Right lobe of liver (tissue), 6 donors: ENCODE data around the gene HCN2. TPM values are rescaled to one million over a fixed set of nuclear protein-coding genes. Genes with fewer than 3 reads are reported as not detected.
"Not testable (repeated sequence)": the region's sequence is repeated elsewhere in the genome, so short reads cannot be mapped to it uniquely, and the experiment has no call there.

ENCODE experiments used
- ATAC-seq, 4 donors: fragments of 200-7000 bp; cut with Tn5 transposase; one replicate each; pipeline ENCODE4 v1.9.1; 2020; ENCODE audit warnings: mild to moderate bottlenecking in 4 of 4, moderate library complexity in 4 of 4
- DNase-seq, 3 donors: peaks; one replicate each; pipeline ENCODE4 v3.0.0-alpha.2; 2020
- H3K27ac ChIP-seq, 3 donors: fragments of 200-600 bp; one replicate each; pipeline ENCODE4 v1.8.0; 2022
- H3K27me3 ChIP-seq, 2 donors: fragments of 200-600 bp; one replicate each; pipeline ENCODE4 v1.8.0; 2022
- H3K36me3 ChIP-seq, 4 donors: fragments of 200-600 bp; sonication (generic) in 1 of 4; one replicate each; pipeline versions ENCODE4 v1.5.1 to v1.8.0; 2017 to 2022; ENCODE audit warnings: control low read depth in 1 of 4
- H3K4me1 ChIP-seq, 4 donors: fragments of 200-600 bp; sonication (generic) in 1 of 4; one replicate each; pipeline versions ENCODE4 v1.5.1 to v1.8.0; 2017 to 2022; ENCODE audit warnings: control low read depth in 1 of 4
- H3K4me3 ChIP-seq, 3 donors: fragments of 200-600 bp; one replicate each; pipeline ENCODE4 v1.8.0; 2022
- H3K9me3 ChIP-seq, 4 donors: fragments of 200-600 bp; sonication (generic) in 1 of 4; one replicate each; pipeline versions ENCODE4 v1.5.1 to v1.8.0; 2017 to 2022; ENCODE audit warnings: control low read depth in 1 of 4
- CTCF ChIP-seq, 4 donors: fragments of 200-600 bp in 3 of 4; fragments of 450-650 bp in 1 of 4; IDR thresholded peaks; one replicate each; pipeline versions ENCODE4 v1.5.1 to v1.8.0; 2016 to 2022; ENCODE audit warnings: antibody characterized with exemption in 4 of 4, mild to moderate bottlenecking in 2 of 4
- POLR2A ChIP-seq: fragments of 450-650 bp; IDR thresholded peaks from one replicate; pipeline ENCODE4 v1.6.1; 2017; ENCODE audit warnings: antibody characterized with exemption, mild to moderate bottlenecking
- WGBS: methylation state at CpG from one replicate; pipeline ENCODE4 v1.1.6; 2018; ENCODE audit warnings: low coverage, low lambda C conversion rate; ENCODE audit not compliant: insufficient coverage; ENCODE audit errors: missing lambda C conversion rate; 5-methylcytosine and 5-hydroxymethylcytosine counted together
- intact Hi-C, 2 donors: fragments of 100-400 bp; cut with DNase I; formaldehyde crosslinking; loops; one replicate each; pipeline versions ENCODE4 v1.11.2 to v1.14.1; 2022
- total RNA-seq, 6 experiments: library from RNA; depleted of rRNA in 2 of 6; stranded (reverse); fragments of >200 nt in 2 of 6; fragmentation: NEBNext Ultra II Directional in 3 of 6; extraction: Animal tissue kit (Norgen Biotek cat#: 25700) in 3 of 6; gene quantifications; one replicate each; pipeline versions ENCODE4 v1.1.0 to v1.2.4, GENCODE V29; 2016 to 2023
- donor health status: DM: no; HTN: yes; CAD: no.
- donor health status: DM: no; HTN: no; CAD: no.
- donor health status: DM: no; HTN: no; CAD: no.
- donor health status: DM: no; HTN: yes; CAD: no.
- donor health status: DM: no; HTN: yes; CAD: no.

HCN2 gene
- total RNA-seq, 6 experiments from 2014 or later = 0.05 to 0.27 (median 0.09) TPM; not detected in 1

DNA sequence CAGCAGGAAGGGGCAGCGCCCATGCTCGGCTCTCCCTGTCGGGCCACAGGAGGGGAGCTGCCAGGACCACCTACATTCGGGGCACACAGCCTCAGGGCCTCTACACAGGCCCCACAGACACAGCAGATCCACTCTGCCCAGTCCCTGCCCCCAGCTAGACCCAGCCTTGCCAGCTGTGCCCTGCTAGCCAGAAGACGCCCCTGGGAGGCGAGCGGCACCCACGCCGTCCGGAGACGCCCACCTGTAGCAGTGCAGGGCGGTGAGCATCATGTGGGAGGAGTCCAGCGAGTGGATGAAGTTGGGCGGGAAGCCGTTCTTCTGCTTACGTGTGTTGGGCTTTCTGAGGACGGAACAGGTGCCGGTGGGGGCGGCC is 28.6 kb downstream of the HCN2 start:
- whole genome bisulfite sequencing = no CpG with 5 or more reads among the region's 19 CpGs
- ATAC-seq (no peak), DNase-seq (peak in 1 of 3 donors; percentile 52)
- intact Hi-C loops = no loop called here
- H3K27me3 ChIP-seq = no peaks in the 10 kb centered on the region
- H3K4me3 ChIP-seq = no peak overlapping the region
- H3K4me1 ChIP-seq = no peaks in the 10 kb centered on the region
- TF ChIP-seq POLR2A (no peak), CTCF (IDR thresholded peaks at IDR 0.05) (no peak)
- H3K9me3 ChIP-seq = no peaks in the 10 kb centered on the region
- H3K36me3 ChIP-seq = peaks cover 0 to 32% (median 10%) of the 10 kb centered on the region in 4 donors
- no peak overlapping the region for H3K27ac ChIP-seq

DNA sequence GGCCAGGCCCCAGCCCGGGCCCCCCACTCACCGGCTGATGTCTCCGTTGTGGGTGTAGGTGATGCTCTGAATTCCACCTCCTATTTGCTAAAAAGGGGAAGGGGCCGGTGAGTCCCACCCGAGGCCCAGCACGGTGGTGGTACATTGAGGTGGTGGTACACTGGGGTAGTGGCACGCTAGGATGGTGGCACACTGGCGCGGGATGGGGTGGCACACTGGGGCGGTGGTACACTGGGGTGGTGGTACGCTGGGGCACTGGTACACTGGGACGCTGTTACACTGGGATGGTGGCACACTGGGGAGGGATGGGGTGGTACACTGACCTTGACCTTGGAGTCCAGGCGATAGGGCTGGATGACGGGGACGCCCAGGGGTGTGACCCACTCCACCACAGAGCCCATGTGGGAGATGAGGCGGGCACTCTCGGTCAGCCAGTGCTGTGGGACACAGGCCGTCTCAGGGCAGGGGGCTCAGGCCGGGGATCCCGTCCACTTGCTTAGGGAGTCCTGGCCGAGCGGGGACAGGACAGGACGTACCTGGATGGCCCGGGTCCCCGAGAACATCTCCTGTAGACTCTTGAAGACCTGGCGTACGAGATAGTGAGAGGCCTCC is 29.1 kb downstream of the HCN2 start:
- TF ChIP-seq POLR2A (no peak), CTCF (IDR thresholded peaks at IDR 0.05) (no peak)
- H3K36me3 ChIP-seq = peaks cover 0 to 37% (median 10%) of the 10 kb centered on the region in 4 donors
- WGBS = no CpG with 5 or more reads among the region's 27 CpGs
- peak in 1 of 3 donors; percentile 51 for DNase-seq
- no peaks in the 10 kb centered on the region for H3K27me3 ChIP-seq
- intact Hi-C loops = no loop called here
- ATAC-seq = no peak
- H3K4me1 ChIP-seq = no peaks in the 10 kb centered on the region
- H3K9me3 ChIP-seq = no peaks in the 10 kb centered on the region
- H3K4me3 ChIP-seq = no peak overlapping the region
- H3K27ac ChIP-seq = no peak overlapping the region

DNA sequence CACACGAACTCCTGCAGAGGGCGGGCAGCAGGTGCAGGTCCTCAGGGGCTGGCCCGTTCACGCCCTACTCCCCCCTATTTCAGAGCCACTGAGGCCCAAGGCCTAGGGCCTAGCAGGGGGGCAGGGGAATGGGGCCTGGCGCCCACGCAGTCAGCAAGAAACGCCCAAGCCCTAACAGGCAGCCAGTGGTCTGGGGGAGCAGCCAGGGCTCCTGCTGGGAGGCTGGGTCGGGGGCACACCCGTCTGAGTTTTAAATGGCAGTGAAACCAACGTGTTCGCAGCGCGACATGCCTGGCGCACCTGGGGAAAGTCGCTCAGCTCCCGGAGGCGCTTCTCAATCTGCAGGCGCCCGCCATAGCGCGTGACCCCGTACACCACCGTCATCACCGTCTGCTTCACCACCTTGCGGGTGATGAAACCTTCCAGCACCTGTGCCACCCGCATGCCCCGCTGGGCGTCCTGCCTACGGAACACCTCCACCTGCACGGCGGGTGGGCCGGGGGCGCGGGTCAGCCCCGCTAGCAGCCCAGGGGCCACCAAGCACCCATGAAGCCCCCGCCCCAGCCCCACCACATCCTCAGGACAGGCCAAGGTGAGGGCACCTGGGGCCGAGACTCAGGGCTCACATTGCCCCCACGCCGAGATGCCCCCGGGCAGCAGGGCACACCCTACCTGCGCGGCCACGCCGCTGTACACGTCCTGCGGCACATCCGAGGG is 29.8 kb downstream of the HCN2 start:
- TF ChIP-seq CTCF (IDR thresholded peaks at IDR 0.05) (no peak), POLR2A (no peak)
- no peaks in the 10 kb centered on the region for H3K9me3 ChIP-seq
- no peaks in the 10 kb centered on the region for H3K4me1 ChIP-seq
- ATAC-seq (no peak), DNase-seq (peak in 1 of 3 donors; percentile 46)
- no peaks in the 10 kb centered on the region for H3K27me3 ChIP-seq
- WGBS = 88% methylated on average over 5 of the region's 47 CpGs
- intact Hi-C loops = no loop called here
- H3K27ac ChIP-seq = no peak overlapping the region
- peaks cover 0 to 39% (median 11%) of the 10 kb centered on the region in 4 donors for H3K36me3 ChIP-seq
- H3K4me3 ChIP-seq = no peak overlapping the region

DNA sequence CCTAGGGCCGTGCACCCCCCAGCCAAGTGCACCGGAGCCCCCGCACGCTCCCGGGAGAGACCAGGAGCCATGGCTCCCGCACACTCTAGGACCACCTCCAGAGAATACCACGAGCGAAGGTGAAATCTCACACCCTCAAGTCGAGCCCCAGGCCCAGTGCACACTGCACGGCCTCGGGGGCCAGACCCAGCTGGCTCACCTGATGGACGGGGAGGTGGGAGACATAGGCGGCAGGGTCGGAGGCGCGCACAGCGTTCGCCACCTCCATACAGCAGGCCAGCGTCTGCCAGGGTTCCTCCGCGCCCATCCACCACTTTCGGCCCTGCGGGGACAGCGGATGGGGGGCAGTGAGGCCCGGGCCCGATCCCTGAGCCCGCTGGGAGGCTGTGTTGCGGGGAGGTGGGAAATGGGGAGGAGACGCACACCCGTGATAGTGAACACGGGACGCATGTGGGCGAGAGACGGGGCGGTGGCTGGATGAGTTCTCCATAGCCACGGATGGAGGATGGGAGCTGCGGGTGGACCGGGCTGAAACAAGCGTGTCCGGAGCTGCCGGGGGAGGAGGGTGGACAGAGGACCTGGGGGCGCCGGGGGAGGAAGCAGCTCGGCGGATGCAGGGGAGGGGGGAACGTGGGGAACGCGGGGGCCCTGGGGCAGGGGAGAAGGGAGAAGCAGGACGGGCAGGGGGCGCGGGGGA is 30.6 kb downstream of the HCN2 start:
- no peak overlapping the region for H3K27ac ChIP-seq
- intact Hi-C loops = no loop called here
- no peaks in the 10 kb centered on the region for H3K9me3 ChIP-seq
- ATAC-seq = no peak
- H3K4me3 ChIP-seq = no peak overlapping the region
- no peaks in the 10 kb centered on the region for H3K4me1 ChIP-seq
- peak in 1 of 3 donors; percentile 47 for DNase-seq
- H3K36me3 ChIP-seq = peaks cover 0 to 47% (median 15%) of the 10 kb centered on the region in 4 donors
- WGBS = 91% methylated on average over 25 of the region's 51 CpGs
- no peaks in the 10 kb centered on the region for H3K27me3 ChIP-seq
- TF ChIP-seq CTCF (IDR thresholded peaks at IDR 0.05) = no peak
- TF ChIP-seq POLR2A = no peak

- peaks cover 0 to 52% (median 16%) of the 10 kb centered on the region in 4 donors for H3K36me3 ChIP-seq
- H3K4me3 ChIP-seq, H3K4me1 ChIP-seq, H3K9me3 ChIP-seq, ATAC-seq, H3K27me3 ChIP-seq, H3K27ac ChIP-seq, intact Hi-C loops: not testable (repeated sequence)
- peak in 1 of 3 donors; percentile 47 for DNase-seq
- WGBS = no CpG with 5 or more reads among the region's 48 CpGs
Measured at GRCh38 chr19:621191-621590, 31.5 kb downstream of the HCN2 start.
